ENCODE results near the gene B4GALT7. TPM values are rescaled to one million over a fixed set of nuclear protein-coding genes. Genes with fewer than 3 reads are reported as not detected.
A peak's percentile ranks its signal among the peaks of the same experiment; 100 is the strongest.

The B4GALT7 gene
- total RNA-seq, 2 donors from 2014 or later: 26.6 to 42.8 TPM

- Mint-ChIP-seq H3K4me1 (ENCODE audit: low read depth in 2 of 2) (peaks cover 32 to 39% of the 10 kb centered on the region in 2 donors), H3K27me3 (no peaks in the 10 kb centered on the region), H3K4me3 (peak overlapping the region; percentile 82), H3K36me3 (peaks cover 25% of the 10 kb centered on the region), H3K27ac (peak overlapping the region; percentile 89 to 99), H3K9me3 (no peaks in the 10 kb centered on the region)
- ATAC-seq: no peak
- DNase-seq (ENCODE audit: low spot score): no peak
Measured at GRCh38 chr5:177598477-177598876, 1.5 kb upstream of the B4GALT7 start.

- ATAC-seq (peak in 1 of 2 donors; percentile 22), DNase-seq (ENCODE audit: low spot score) (no peak)
- Mint-ChIP-seq H3K4me3 (peak overlapping the region; percentile 100), H3K27ac (peak overlapping the region; percentile 95 to 99), H3K9me3 (no peaks in the 10 kb centered on the region), H3K27me3 (no peaks in the 10 kb centered on the region), H3K4me1 (ENCODE audit: low read depth in 2 of 2) (peaks cover 26 to 37% of the 10 kb centered on the region in 2 donors), H3K36me3 (peaks cover 17% of the 10 kb centered on the region)
Measured at GRCh38 chr5:177600508-177601018, 631 bp downstream of the B4GALT7 start.

GRCh38 chr5:177601126-177601525 lies 1.2 kb downstream of the B4GALT7 start:
- H3K27ac Mint-ChIP-seq: peak overlapping the region; percentile 95 to 99
- H3K36me3 Mint-ChIP-seq: peaks cover 12% of the 10 kb centered on the region
- H3K27me3 Mint-ChIP-seq: no peaks in the 10 kb centered on the region
- ATAC-seq (no peak), DNase-seq (ENCODE audit: low spot score) (no peak)
- H3K4me1 Mint-ChIP-seq (ENCODE audit: low read depth in 2 of 2): peaks cover 25 to 39% of the 10 kb centered on the region in 2 donors
- peak overlapping the region; percentile 100 for H3K4me3 Mint-ChIP-seq
- no peaks in the 10 kb centered on the region for H3K9me3 Mint-ChIP-seq

- Mint-ChIP-seq H3K27ac (peak overlapping the region in 1 of 2 donors; percentile 95), H3K4me1 (ENCODE audit: low read depth in 2 of 2) (peaks cover 21 to 43% of the 10 kb centered on the region in 2 donors), H3K9me3 (no peaks in the 10 kb centered on the region), H3K27me3 (no peaks in the 10 kb centered on the region), H3K4me3 (peak overlapping the region; percentile 100), H3K36me3 (peaks cover 8% of the 10 kb centered on the region)
- ATAC-seq (no peak), DNase-seq (ENCODE audit: low spot score) (no peak)
Measured at GRCh38 chr5:177601577-177602457, 1.9 kb downstream of the B4GALT7 start.

GRCh38 chr5:177602458-177602830 lies 2.5 kb downstream of the B4GALT7 start:
- Mint-ChIP-seq H3K4me3 (no peak overlapping the region), H3K27me3 (no peaks in the 10 kb centered on the region), H3K4me1 (ENCODE audit: low read depth in 2 of 2) (peaks cover 21 to 44% of the 10 kb centered on the region in 2 donors), H3K36me3 (peaks cover 8% of the 10 kb centered on the region), H3K9me3 (no peaks in the 10 kb centered on the region), H3K27ac (no peak overlapping the region)
- ATAC-seq: no peak
- DNase-seq (ENCODE audit: low spot score): no peak

- Mint-ChIP-seq H3K4me1 (ENCODE audit: low read depth in 2 of 2) (peaks cover 17 to 37% of the 10 kb centered on the region in 2 donors), H3K27ac (no peak overlapping the region), H3K9me3 (no peaks in the 10 kb centered on the region), H3K27me3 (no peaks in the 10 kb centered on the region), H3K36me3 (peaks cover 8% of the 10 kb centered on the region), H3K4me3 (no peak overlapping the region)
- DNase-seq (ENCODE audit: low spot score) (no peak), ATAC-seq (no peak)
Measured at GRCh38 chr5:177603631-177604030, 3.7 kb downstream of the B4GALT7 start.

GRCh38 chr5:177604116-177604521 lies 4.2 kb downstream of the B4GALT7 start:
- no peak for ATAC-seq
- H3K27me3 Mint-ChIP-seq: no peaks in the 10 kb centered on the region

GRCh38 chr5:177604656-177605055 lies 4.7 kb downstream of the B4GALT7 start:
- no peak for ATAC-seq

More at GRCh38 chr5:177604116-177604521, 4.2 kb downstream of the B4GALT7 start:
- Mint-ChIP-seq H3K9me3 (no peaks in the 10 kb centered on the region), H3K27ac (no peak overlapping the region), H3K36me3 (peaks cover 8% of the 10 kb centered on the region), H3K4me3 (no peak overlapping the region), H3K4me1 (ENCODE audit: low read depth in 2 of 2) (peaks cover 16 to 32% of the 10 kb centered on the region in 2 donors)
- no peak for DNase-seq (ENCODE audit: low spot score)

GRCh38 chr5:177605078-177605477 lies 5.1 kb downstream of the B4GALT7 start:
- H3K27me3 Mint-ChIP-seq: no peaks in the 10 kb centered on the region
- no peak for DNase-seq (ENCODE audit: low spot score)
- no peak overlapping the region for H3K4me3 Mint-ChIP-seq
- no peak overlapping the region for H3K27ac Mint-ChIP-seq
- no peak for ATAC-seq
- H3K4me1 Mint-ChIP-seq (ENCODE audit: low read depth in 2 of 2): peaks cover 16 to 29% of the 10 kb centered on the region in 2 donors
- no peaks in the 10 kb centered on the region for H3K9me3 Mint-ChIP-seq
- peaks cover 8% of the 10 kb centered on the region for H3K36me3 Mint-ChIP-seq

More at GRCh38 chr5:177604656-177605055, 4.7 kb downstream of the B4GALT7 start:
- H3K4me1 Mint-ChIP-seq (ENCODE audit: low read depth in 2 of 2): peaks cover 16 to 29% of the 10 kb centered on the region in 2 donors
- no peaks in the 10 kb centered on the region for H3K27me3 Mint-ChIP-seq
- no peak overlapping the region for H3K27ac Mint-ChIP-seq
- no peak for DNase-seq (ENCODE audit: low spot score)
- H3K4me3 Mint-ChIP-seq: no peak overlapping the region
- no peaks in the 10 kb centered on the region for H3K9me3 Mint-ChIP-seq
- H3K36me3 Mint-ChIP-seq: peaks cover 8% of the 10 kb centered on the region

GRCh38 chr5:177605667-177606066 lies 5.7 kb downstream of the B4GALT7 start:
- Mint-ChIP-seq H3K4me1 (ENCODE audit: low read depth in 2 of 2) (peaks cover 11 to 25% of the 10 kb centered on the region in 2 donors), H3K4me3 (no peak overlapping the region), H3K9me3 (no peaks in the 10 kb centered on the region), H3K36me3 (peaks cover 2% of the 10 kb centered on the region), H3K27me3 (no peaks in the 10 kb centered on the region), H3K27ac (no peak overlapping the region)
- DNase-seq (ENCODE audit: low spot score) (no peak), ATAC-seq (no peak)

- Mint-ChIP-seq H3K9me3 (no peaks in the 10 kb centered on the region), H3K27me3 (no peaks in the 10 kb centered on the region), H3K36me3 (no peaks in the 10 kb centered on the region), H3K27ac (no peak overlapping the region), H3K4me1 (ENCODE audit: low read depth in 2 of 2) (peaks cover 4 to 22% of the 10 kb centered on the region in 2 donors), H3K4me3 (no peak overlapping the region)
- ATAC-seq: no peak
- DNase-seq (ENCODE audit: low spot score): no peak
Measured at GRCh38 chr5:177606071-177607051, 6.4 kb downstream of the B4GALT7 start.

- Mint-ChIP-seq H3K36me3 (no peaks in the 10 kb centered on the region), H3K27ac (no peak overlapping the region), H3K27me3 (no peaks in the 10 kb centered on the region), H3K9me3 (no peaks in the 10 kb centered on the region), H3K4me3 (no peak overlapping the region), H3K4me1 (ENCODE audit: low read depth in 2 of 2) (peaks cover 0 to 22% of the 10 kb centered on the region in 2 donors)
- no peak for DNase-seq (ENCODE audit: low spot score)
- ATAC-seq: no peak
Measured at GRCh38 chr5:177607115-177607451, 7.2 kb downstream of the B4GALT7 start.

- Mint-ChIP-seq H3K4me3 (no peak overlapping the region), H3K27me3 (no peaks in the 10 kb centered on the region), H3K4me1 (ENCODE audit: low read depth in 2 of 2) (peaks cover 0 to 17% of the 10 kb centered on the region in 2 donors), H3K36me3 (no peaks in the 10 kb centered on the region), H3K27ac (no peak overlapping the region), H3K9me3 (no peaks in the 10 kb centered on the region)
- ATAC-seq (peak; percentile 63 to 67), DNase-seq (ENCODE audit: low spot score) (no peak)
Measured at GRCh38 chr5:177607452-177608192, 7.7 kb downstream of the B4GALT7 start.
